Tibial artery (tissue), 4 donors: ENCODE results near the gene LGALS3BP.

Experiments used
- DNase-seq, 2 donors: peaks; one replicate each; pipeline ENCODE4 v3.0.0-alpha.2; 2019
- H3K27ac ChIP-seq, 2 donors: fragments of 200-600 bp; sonication (generic) in 1 of 2; 1 replicate in 1 of 2; 2 replicates in 1 of 2; pipeline ENCODE4 v1.5.1; 2018 to 2019; ENCODE audit warnings: mild to moderate bottlenecking in 1 of 2
- H3K27me3 ChIP-seq, 2 donors: fragments of 200-600 bp; sonication (generic) in 1 of 2; one replicate each; pipeline versions ENCODE4 v1.5.1 to v1.6.0; 2016 to 2019
- H3K36me3 ChIP-seq, 3 donors: fragments of 200-600 bp; sonication (generic) in 2 of 3; one replicate each; pipeline ENCODE4 v1.5.1; 2016 to 2019; ENCODE audit warnings: mild to moderate bottlenecking in 2 of 3
- H3K4me1 ChIP-seq, 4 donors: fragments of 200-600 bp; sonication (generic) in 2 of 4; 1 replicate in 3 of 4; 2 replicates in 1 of 4; pipeline ENCODE4 v1.5.1; 2016 to 2019
- H3K4me3 ChIP-seq, 2 donors: fragments of 200-600 bp; sonication (generic) in 1 of 2; 1 replicate in 1 of 2; 2 replicates in 1 of 2; pipeline ENCODE4 v1.5.1; 2018 to 2019; ENCODE audit warnings: mild to moderate bottlenecking in 2 of 2
- H3K9me3 ChIP-seq, 3 donors: fragments of 200-600 bp; sonication (generic) in 1 of 3; one replicate each; pipeline ENCODE4 v1.5.1; 2016 to 2019
- intact Hi-C: fragments of 100-400 bp; cut with DNase I; formaldehyde crosslinking; loops from one replicate; pipeline ENCODE4 v1.15.0; 2023; ENCODE audit warnings: low total_unique reads
- TF ChIP-seq, protein P1 (sequence below), 2 experiments: fragments of 200-600 bp in 1 of 2; fragments of 450-650 bp in 1 of 2; IDR thresholded peaks; one replicate each; pipeline ENCODE4 v1.5.1; 2017 to 2019; ENCODE audit warnings: antibody characterized with exemption in 2 of 2, mild to moderate bottlenecking in 1 of 2, moderate library complexity in 1 of 2

Gene LGALS3BP

DNA sequence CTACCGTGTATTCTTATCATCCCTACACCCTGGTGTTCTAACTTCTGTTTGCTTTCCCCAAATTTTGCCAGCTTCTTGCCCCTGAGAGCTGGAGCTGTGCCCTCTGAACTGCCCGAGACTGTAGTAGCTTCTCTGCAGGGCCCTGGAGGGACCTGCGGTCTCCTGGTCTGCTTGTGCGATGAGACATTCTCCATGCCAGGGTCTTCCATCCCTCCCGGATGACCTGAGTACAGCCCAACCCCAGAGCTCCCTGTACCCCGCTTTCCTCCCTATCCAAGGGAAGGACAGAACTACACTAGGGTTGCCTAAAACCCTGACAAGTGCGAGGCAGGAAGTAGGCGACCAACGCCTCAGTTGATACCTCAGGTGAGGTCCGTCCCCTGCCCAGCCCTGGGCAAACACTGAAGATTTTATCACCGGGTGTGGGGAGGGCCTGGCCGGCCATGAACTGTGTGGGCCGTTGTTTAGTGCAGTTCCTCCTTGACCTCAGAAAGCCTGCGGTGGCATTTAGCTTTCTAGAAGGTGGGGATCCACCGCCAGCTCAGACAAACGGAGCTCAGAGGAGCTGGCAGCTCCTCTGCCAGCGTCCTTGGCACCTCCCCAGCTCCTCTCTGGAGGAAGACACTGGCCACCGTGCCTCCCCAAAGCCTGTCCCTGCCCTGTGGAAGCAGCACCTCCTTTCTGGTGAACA lies 16.2 kb upstream of the LGALS3BP start:
- DNase-seq = peak; percentile 16 to 63
- Histone ChIP-seq H3K4me3 (no peak overlapping the region), H3K9me3 (no peaks in the 10 kb centered on the region), H3K4me1 (peaks cover 0 to 48% (median 34%) of the 10 kb centered on the region in 4 donors), H3K36me3 (peaks cover 18 to 78% (median 60%) of the 10 kb centered on the region in 3 donors), H3K27me3 (no peaks in the 10 kb centered on the region), H3K27ac (peak overlapping the region in 1 of 2 donors; percentile 28)
- TF ChIP-seq, protein P1, sequence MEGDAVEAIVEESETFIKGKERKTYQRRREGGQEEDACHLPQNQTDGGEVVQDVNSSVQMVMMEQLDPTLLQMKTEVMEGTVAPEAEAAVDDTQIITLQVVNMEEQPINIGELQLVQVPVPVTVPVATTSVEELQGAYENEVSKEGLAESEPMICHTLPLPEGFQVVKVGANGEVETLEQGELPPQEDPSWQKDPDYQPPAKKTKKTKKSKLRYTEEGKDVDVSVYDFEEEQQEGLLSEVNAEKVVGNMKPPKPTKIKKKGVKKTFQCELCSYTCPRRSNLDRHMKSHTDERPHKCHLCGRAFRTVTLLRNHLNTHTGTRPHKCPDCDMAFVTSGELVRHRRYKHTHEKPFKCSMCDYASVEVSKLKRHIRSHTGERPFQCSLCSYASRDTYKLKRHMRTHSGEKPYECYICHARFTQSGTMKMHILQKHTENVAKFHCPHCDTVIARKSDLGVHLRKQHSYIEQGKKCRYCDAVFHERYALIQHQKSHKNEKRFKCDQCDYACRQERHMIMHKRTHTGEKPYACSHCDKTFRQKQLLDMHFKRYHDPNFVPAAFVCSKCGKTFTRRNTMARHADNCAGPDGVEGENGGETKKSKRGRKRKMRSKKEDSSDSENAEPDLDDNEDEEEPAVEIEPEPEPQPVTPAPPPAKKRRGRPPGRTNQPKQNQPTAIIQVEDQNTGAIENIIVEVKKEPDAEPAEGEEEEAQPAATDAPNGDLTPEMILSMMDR (IDR thresholded peaks at IDR 0.05) = no peak
- intact Hi-C loops = no loop called here

DNA sequence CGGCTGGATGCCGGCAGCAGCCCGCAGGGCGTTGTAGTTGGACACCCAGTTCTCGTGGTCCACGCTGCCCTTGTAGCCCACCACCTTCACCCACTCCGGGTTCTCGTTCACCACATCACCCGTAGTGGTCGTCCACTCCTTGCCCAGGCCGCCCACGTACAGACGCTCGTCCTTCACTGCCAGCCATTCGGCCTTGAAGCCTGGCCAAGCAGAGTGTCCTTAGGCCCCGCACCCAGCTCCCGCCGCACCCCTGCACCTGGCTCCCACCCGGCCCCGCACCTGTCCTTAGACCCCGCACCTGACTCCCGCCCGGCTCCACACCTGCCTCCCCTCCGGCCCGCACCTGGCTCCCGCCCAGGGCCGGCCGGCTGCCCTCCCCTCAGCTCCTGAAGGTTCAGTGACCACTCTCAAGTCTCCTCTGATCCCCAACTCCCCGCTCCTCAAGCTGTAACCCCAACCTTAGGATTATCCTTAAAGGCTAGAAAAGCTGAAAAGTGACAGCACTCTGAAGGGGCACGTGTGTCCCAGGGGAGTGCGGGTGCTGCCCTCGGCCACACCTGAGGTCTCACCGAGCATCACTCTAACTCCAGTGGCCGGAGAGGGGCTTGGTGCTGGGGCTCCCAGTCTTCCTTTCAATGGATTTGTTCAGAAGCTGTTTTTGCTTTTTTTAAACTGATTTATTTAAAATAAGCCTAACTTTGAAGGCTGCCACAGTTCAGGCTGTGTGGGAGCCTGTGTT lies 15.5 kb upstream of the LGALS3BP start:
- Histone ChIP-seq H3K36me3 (peaks cover 25 to 85% (median 68%) of the 10 kb centered on the region in 3 donors), H3K27me3 (no peaks in the 10 kb centered on the region), H3K9me3 (no peaks in the 10 kb centered on the region), H3K4me3 (no peak overlapping the region), H3K27ac (peak overlapping the region in 1 of 2 donors; percentile 28), H3K4me1 (peaks cover 0 to 48% (median 34%) of the 10 kb centered on the region in 4 donors)
- peak; percentile 14 to 62 for DNase-seq
- intact Hi-C loops = no loop called here
- TF ChIP-seq, protein P1 (IDR thresholded peaks at IDR 0.05) = no peak

DNA sequence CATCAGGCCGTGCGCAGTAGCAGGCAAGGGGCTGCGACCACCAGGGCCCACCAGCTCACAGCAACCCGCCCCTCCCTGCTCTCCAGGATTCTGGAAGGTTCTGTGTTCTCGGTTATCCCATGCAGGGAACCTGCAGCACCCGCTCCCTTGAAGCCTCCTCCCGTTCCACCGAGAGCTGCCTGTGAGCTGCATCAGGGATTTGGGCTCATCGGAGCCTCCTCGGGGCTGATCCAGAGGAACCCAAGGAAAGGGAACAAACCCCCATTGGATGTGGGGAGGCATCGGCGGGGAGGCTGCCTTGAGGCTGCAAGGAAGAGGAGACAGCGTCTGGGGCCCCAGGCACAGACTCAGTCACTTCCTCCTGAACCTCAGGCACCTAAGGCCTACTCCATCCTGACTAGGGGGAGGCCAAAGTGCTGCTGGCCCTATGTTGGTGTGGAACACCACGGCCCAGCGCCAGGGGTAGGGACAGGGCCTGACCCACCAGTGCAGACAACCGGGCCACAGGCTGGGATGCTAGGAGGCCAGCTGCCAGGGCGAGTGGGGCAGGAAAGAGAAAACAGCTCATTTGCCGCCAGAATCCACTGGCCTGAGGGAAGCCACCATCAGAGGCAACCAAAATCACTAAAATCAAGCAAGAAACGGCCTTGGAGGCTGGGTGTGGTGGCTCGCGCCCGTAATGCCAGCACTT lies 14.4 kb upstream of the LGALS3BP start:
- intact Hi-C loops = no loop called here
- DNase-seq = peak; percentile 17 to 64

DNA sequence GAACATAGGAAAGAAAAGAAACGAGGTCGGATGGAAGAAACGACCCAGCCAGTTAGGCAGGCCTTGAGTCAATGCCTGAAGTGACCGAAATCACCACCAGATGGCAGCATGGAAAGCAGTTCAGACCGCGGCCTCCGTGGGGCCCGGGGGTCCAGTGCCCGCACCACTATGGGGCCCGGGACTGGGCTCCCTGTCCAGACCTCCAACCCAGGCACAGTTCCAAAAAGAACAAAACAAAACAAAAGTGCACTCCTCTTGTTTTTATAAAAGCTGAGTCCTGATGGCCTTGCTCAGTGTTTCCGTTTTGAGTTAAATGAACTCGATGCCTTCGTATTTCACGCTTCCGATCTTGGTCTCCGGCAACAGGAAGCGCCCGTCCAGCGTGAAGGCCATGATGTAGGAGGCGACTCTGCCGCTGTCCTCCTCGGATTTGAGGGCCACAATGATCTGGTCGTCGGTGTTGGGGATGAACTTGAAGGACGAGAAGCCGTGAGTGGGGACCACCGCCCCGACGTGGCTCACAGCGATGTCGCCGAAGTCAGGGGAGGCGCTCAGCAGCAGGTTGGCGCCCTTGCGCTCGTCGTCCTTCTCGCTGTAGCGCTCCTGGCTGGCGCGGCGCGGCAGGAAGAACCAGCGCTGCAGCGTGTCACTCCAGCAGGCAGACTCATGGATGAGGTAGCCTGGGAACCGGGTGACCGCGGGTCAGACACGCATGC lies 13.7 kb upstream of the LGALS3BP start:
- no peak overlapping the region for H3K4me3 ChIP-seq
- peak; percentile 53 to 71 for DNase-seq
- H3K27ac ChIP-seq = no peak overlapping the region
- peaks cover 29 to 86% (median 71%) of the 10 kb centered on the region in 3 donors for H3K36me3 ChIP-seq
- intact Hi-C loops = no loop called here
- no peaks in the 10 kb centered on the region for H3K27me3 ChIP-seq
- TF ChIP-seq, protein P1 (IDR thresholded peaks at IDR 0.05) = peak; percentile 75 to 83
- H3K9me3 ChIP-seq = no peaks in the 10 kb centered on the region
- peaks cover 0 to 31% (median 24%) of the 10 kb centered on the region in 4 donors for H3K4me1 ChIP-seq

More for the DNA sequence above, 14.4 kb upstream of the LGALS3BP start:
- Histone ChIP-seq H3K4me3 (no peak overlapping the region), H3K27me3 (no peaks in the 10 kb centered on the region), H3K9me3 (no peaks in the 10 kb centered on the region), H3K36me3 (peaks cover 29 to 89% (median 71%) of the 10 kb centered on the region in 3 donors), H3K27ac (no peak overlapping the region), H3K4me1 (peaks cover 0 to 39% (median 31%) of the 10 kb centered on the region in 4 donors)
- TF ChIP-seq, protein P1 (IDR thresholded peaks at IDR 0.05) = no peak
